ENCODE data around the gene WDR20.

DNA sequence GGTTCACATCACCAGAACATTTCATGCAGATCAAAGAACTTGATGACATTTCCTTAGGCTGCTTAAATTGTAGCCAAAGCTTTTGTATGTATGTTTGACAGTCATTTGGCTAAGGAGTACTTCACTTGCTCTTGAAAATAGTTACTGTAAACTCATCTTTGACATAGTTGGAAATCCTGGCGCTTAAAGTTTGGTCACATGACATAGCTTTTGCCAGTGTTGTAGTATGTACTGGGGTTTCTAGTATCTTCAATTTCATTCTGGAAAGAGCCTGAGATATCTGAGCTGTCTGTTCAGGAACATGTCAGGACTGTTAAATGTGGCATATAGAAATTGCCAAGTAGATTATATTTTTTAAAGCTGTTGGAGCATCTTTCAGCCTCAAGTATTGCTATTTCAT, 55.7 kb downstream of the WDR20 start:
- no peak for TF ChIP-seq EZH2 (IDR thresholded peaks at IDR 0.05; ENCODE audit: insufficient read depth, poor library complexity, severe bottlenecking)
- TF ChIP-seq EZH2phosphoT487 (IDR thresholded peaks at IDR 0.05; ENCODE audit: insufficient read depth, low read depth): no peak

Data from GM23248 (cell line).